ENCODE results near the gene FAM131A. TPM values are rescaled to one million over a fixed set of nuclear protein-coding genes. Genes with fewer than 3 reads are reported as not detected.

FAM131A gene
- total RNA-seq, 1 experiment from 2014 or later = 14.4 TPM

GRCh38 chr3:184343200-184343876 lies 5.9 kb downstream of the FAM131A start:
- Histone ChIP-seq H3K27me3 (ENCODE audit: insufficient read depth, low read length) (no peaks in the 10 kb centered on the region), H3K79me1 (ENCODE audit: insufficient read depth, low read depth, low read length, poor library complexity, severe bottlenecking) (no peaks in the 10 kb centered on the region), H3K27ac (ENCODE audit: insufficient read length, low read depth, low read length) (no peak overlapping the region), H4K20me1 (ENCODE audit: control insufficient read depth, insufficient read depth, insufficient read length) (peaks cover 4% of the 10 kb centered on the region), H4K8ac (replicated peaks; ENCODE audit: insufficient read length, low read depth, low read length) (no peak overlapping the region), H3T11ph (ENCODE audit: low read length) (no peak overlapping the region), H2BK120ac (ENCODE audit: low read depth, low read length, poor library complexity, severe bottlenecking) (no peak overlapping the region), H3K9ac (ENCODE audit: extremely low read depth, insufficient read length, low read length) (no peak overlapping the region), H3K9me3 (ENCODE audit: control insufficient read depth, low read depth, low read length) (no peaks in the 10 kb centered on the region), H2BK12ac (ENCODE audit: insufficient read length, low read depth, low read length) (no peak overlapping the region), H3K18ac (ENCODE audit: insufficient read length, low read depth, low read length) (no peak overlapping the region), H2AFZ (ENCODE audit: low read length) (no peak overlapping the region), H2BK15ac (ENCODE audit: low read depth, low read length) (no peak overlapping the region), H3K23me2 (ENCODE audit: insufficient read length, low read depth, low read length, poor library complexity, severe bottlenecking) (peaks cover 1% of the 10 kb centered on the region), H3K4me1 (ENCODE audit: insufficient read depth, low read length) (0 out of 2 replicates have a peak, but pooled peaks cover 2% of the 10 kb centered on the region), H3K4me2 (ENCODE audit: insufficient read depth, insufficient read length, low read length) (no peak overlapping the region), H2AK5ac (ENCODE audit: insufficient read length, low read length) (no peak overlapping the region), H4K5ac (ENCODE audit: insufficient read length, low read depth, low read length) (no peak overlapping the region), H4K91ac (ENCODE audit: insufficient read length, low read depth, low read length) (no peak overlapping the region), H2BK5ac (ENCODE audit: insufficient read length, low read length) (no peak overlapping the region), H3K14ac (ENCODE audit: insufficient read depth, low read length) (no peak overlapping the region), H3K4ac (ENCODE audit: low read depth, low read length) (no peak overlapping the region), H3K23ac (ENCODE audit: insufficient read length, low read depth, low read length) (no peak overlapping the region), H3K79me2 (ENCODE audit: insufficient read depth, low read length) (no peaks in the 10 kb centered on the region), H2BK20ac (ENCODE audit: low read depth, low read length, poor library complexity, severe bottlenecking) (no peak overlapping the region), H3K56ac (ENCODE audit: insufficient read length, low read depth, low read length) (no peak overlapping the region)
- peaks cover 13 to 17% of the 10 kb centered on the region in 2 experiments for H3K4me1 Mint-ChIP-seq
- TF ChIP-seq, protein P1, sequence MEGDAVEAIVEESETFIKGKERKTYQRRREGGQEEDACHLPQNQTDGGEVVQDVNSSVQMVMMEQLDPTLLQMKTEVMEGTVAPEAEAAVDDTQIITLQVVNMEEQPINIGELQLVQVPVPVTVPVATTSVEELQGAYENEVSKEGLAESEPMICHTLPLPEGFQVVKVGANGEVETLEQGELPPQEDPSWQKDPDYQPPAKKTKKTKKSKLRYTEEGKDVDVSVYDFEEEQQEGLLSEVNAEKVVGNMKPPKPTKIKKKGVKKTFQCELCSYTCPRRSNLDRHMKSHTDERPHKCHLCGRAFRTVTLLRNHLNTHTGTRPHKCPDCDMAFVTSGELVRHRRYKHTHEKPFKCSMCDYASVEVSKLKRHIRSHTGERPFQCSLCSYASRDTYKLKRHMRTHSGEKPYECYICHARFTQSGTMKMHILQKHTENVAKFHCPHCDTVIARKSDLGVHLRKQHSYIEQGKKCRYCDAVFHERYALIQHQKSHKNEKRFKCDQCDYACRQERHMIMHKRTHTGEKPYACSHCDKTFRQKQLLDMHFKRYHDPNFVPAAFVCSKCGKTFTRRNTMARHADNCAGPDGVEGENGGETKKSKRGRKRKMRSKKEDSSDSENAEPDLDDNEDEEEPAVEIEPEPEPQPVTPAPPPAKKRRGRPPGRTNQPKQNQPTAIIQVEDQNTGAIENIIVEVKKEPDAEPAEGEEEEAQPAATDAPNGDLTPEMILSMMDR (conservative IDR thresholded peaks at IDR 0.05) = no peak
- no peak overlapping the region for H3K4me3 Mint-ChIP-seq
- H3K9me3 Mint-ChIP-seq = no peaks in the 10 kb centered on the region; a peak in 1 of 5 replicates
- H3K36me3 Mint-ChIP-seq (ENCODE audit: insufficient read depth in 1 of 3, low read depth in 3 of 3) = peaks cover 15 to 35% (median 22%) of the 10 kb centered on the region in 3 experiments
- H3K27me3 Mint-ChIP-seq (ENCODE audit: low read depth) = no peaks in the 10 kb centered on the region
- peak; percentile 15 for DNase-seq
- H3K27ac Mint-ChIP-seq = peak overlapping the region; percentile 37 to 77 (median 62); a peak in 3 of 7 replicates
- WGBS (ENCODE audit: extremely low coverage, insufficient read length, low lambda C conversion rate) = no CpG with 5 or more reads among the region's 5 CpGs

Data from H9 (cell line).